ENCODE measurements around the gene DENND5A.
"Not testable (repeated sequence)": the region's sequence is repeated elsewhere in the genome, so short reads cannot be mapped to it uniquely, and the experiment has no call there.

DENND5A gene

GRCh38 chr11:9210224-9210921 is 54.8 kb downstream of the DENND5A start:
- DNase-seq: no peak

DNA sequence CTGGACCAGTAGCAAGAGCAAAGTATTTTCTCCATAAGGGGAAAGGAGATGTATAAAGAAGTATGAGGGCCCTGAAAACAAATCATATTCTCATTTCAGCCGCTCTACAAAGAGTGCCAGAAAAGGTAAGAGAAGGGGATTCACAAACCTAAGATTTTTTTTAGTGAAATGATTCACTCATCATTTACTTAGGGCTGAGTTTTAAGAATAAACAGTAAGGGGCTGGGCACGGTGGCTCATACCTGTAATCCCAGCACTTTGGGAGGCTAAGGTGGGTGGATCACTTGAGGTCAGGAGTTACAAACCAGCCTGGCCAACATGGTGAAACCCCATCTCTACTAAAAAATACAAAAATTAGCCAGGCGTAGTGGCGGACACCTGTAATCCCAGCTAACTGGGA is 55.5 kb downstream of the DENND5A start:
- not testable (repeated sequence) for DNase-seq

GRCh38 chr11:9208726-9209501 is 56.2 kb downstream of the DENND5A start:
- no peak for DNase-seq

DNA sequence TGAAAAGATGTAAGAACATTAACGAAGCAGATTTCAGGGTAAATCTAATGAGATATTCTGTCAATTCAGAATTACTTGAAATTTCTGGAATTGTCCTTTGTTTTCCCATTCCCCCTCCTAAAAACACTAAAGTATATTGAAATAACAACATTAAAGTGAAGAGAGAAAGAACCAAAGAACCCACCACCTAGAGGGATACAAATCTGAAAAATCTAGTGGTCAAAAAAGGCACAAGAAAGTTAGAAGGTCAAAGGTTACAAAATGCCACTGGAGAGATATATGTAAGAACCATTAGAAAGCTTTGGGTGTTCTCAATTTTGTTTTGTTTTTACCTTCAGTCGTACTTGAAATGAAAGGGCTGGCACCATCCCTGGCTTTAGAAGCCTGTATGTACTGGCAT is 57.9 kb downstream of the DENND5A start:
- DNase-seq: no peak

DNA sequence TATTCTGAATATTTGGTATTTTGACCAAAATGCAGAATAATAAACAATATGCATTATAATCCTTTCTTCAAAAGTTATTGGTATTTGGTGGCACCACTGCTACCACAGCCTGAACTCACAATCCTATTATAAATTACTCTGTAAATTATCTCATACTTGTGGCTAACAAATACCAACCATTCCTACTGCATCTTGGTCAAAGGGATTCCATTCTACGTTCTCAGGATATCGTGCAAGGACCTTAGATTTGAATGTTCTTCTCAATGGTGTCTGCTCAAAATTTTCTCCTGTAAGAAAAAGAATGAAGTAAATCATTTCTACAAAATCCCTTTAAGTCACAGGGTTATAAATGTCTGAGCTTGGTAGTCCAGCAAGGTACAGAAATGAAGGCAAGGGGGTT is 58.7 kb downstream of the DENND5A start:
- no peak for DNase-seq

GRCh38 chr11:9203691-9204311 is 61.3 kb downstream of the DENND5A start:
- DNase-seq: no peak

DNA sequence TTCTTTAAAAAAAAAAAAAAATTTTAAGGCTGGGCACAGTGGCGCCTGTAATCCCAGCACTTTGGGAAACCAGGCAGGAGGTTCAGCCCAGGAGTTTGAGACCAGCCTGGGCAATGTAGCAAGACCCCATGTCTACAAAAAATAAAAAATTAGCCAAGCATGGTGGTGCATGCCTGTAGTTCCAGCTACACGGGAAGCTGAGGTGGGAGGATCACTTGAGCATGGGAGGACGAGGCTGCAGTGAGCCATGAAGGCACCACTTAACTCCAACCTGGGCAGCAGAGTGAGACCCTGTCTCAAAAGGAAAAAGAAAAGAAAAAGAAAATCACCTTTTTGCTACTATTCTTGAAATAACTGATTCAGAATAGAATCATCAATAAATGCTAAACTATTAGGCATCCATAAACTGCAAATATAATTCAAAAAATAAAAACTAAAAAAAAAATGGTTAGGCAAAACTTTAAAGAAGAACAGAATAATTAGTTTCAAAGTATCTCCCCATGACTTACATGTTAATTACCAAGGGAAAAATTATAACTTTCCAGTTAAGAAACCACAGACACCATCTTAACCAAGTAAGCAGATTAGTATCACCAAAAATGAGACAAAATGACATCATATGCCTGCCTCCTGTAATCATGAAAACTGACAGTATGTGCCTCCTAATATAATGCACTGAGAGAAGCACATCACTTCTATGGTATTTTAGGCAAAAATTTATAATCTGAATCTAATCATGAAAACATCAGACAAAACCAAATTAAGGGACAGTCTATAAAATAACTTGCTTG is 63.6 kb downstream of the DENND5A start:
- DNase-seq: no peak

GRCh38 chr11:9200471-9200870 is 64.7 kb downstream of the DENND5A start:
- no peak for DNase-seq

GRCh38 chr11:9193316-9193715 is 71.8 kb downstream of the DENND5A start:
- no peak for DNase-seq

- DNase-seq: no peak
These were observed 72.6 kb downstream of the DENND5A start for GRCh38 chr11:9192561-9192960.

DNA sequence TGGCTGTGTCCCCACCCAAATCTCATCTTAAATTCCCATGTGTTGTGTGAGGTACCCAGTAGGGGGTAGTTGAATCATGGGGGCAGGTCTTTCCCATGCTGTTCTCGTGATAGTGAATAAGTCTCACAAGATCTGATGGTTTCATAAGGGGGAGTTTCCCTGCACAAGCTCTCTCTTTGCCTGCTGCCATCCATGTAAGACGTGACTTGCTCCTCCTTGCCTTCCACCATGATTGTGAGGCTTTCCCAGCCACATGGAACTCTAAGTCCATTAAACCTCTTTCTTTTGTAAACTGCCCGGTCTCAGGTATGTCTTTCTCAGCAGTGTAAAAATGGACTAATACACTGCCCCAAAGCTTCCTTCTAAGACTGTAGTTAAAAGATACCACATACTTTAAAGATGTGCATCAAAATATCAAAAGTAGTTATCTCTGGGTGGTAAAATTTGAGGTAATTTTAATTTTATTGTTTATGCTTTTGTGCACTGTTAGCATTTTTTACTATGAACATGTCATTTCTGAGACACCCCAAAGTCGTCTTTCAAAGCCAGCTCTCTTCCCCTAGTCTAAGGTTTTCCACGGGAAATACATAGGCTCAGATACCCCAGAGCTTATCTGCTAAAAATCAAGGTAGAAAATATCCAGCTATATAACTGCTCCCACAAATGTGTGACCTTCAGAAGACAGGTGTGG is 74.7 kb downstream of the DENND5A start:
- DNase-seq: not testable (repeated sequence)

DNA sequence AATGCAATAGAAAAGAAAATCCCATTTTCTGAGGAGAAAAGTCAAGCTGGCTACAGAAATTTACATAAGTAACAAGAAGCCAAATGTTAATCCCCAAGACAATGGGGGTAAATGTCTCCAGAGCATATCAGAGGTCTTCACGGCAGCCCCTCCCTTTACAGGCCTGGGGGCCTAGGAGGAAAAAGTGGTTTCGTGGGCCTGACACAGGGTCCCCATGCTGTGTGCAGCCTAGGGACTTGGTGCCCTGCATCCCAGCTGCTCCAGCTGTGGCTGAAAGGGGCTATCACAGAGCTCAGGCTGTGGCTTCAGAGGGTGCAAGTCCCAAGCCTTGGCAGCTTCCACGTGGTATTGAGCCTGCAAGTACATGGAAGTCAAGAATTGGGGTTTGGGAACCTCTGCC is 76.3 kb downstream of the DENND5A start:
- not testable (repeated sequence) for DNase-seq

GRCh38 chr11:9187616-9188015 is 77.5 kb downstream of the DENND5A start:
- DNase-seq: no peak

- no peak for DNase-seq
These were observed 80.6 kb downstream of the DENND5A start for GRCh38 chr11:9184516-9184915.

DNA sequence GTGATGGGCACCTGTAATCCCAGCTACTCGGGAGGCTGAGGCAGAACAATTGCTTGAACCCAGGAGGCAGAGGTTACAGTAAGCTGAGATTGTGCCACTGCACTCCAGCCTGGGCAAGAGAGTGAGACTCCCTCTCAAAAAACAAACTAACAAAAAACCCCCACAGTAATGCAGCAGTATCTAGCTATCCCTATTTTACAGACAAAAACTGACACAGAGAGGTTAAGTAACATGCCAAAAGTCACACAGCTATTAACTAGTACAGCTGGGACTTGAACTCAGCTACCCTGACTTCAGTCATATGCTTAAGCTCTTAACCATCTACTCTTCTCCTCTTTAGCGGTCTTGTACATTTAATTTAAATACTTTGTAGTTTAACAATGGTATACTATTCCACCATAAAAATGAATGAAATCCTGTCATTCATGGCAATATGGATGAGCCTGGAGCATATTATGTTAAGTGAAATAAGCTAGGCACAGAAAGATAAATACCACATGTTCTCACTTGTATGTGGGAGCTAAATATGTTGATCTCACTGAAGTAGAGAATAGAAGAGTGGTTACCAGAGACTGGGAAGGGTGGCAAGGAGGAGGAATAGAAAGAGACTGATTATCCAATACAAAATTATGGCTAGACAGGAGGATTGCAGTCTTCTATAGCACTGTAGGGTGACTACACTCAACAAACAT is 82.8 kb downstream of the DENND5A start:
- no peak for DNase-seq

DNA sequence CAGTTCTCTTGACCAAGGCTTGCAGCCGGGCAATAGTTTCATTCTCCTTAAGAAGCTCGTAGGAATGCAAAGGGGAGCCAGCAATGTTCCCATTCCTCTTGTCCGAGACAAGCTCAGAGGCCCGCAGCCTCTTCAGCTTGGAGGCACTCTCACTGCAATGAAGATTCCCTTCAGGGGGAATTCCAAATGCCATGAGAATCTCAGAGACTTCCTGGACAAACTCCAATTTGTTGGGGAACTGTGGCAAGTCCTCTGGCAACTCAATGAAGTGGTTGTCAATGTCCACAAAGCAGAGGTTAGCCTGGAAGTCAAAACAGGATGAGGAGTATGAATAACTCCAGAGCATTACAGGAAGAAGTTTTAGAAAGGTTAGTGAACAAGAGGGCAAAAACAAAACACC is 84.4 kb downstream of the DENND5A start:
- DNase-seq: no peak

DNA sequence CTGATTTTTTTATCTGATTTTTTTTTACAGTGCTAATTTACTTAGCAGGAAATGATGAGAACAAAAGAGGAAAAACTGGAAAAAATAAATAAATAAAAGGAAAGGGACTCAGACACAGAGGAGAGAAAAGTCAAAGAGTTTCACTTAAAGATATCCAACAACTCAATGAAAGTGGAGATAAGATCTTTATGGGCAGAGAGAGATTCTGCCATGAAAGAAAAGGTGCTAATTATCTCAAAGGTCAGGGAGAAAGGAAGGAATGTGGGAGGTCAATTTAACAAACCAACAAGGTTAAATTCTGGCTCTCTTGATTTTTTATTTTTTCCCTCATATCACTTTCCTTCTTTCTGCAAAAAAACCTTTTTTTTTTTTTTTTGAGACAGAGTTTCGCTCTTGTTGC is 86.0 kb downstream of the DENND5A start:
- DNase-seq: no peak

DNA sequence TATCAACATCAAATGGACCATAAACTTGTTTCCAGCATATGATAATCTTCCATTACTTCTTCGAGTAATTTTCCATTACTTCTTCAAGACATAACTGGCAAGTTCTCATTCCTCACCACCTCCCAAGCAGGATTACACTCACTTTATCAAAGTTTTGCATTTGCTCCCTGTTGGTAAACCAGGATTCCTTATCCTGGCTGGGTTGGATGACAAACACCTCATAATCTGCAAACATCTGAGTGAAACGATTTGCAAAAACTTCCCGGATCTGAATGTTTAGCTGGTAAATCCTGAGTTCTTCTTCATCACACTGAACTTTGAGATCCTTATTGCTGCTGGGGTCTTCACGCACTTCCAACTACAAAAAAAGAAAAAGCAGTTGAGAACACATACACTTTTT is 86.4 kb downstream of the DENND5A start:
- DNase-seq: no peak

DNA sequence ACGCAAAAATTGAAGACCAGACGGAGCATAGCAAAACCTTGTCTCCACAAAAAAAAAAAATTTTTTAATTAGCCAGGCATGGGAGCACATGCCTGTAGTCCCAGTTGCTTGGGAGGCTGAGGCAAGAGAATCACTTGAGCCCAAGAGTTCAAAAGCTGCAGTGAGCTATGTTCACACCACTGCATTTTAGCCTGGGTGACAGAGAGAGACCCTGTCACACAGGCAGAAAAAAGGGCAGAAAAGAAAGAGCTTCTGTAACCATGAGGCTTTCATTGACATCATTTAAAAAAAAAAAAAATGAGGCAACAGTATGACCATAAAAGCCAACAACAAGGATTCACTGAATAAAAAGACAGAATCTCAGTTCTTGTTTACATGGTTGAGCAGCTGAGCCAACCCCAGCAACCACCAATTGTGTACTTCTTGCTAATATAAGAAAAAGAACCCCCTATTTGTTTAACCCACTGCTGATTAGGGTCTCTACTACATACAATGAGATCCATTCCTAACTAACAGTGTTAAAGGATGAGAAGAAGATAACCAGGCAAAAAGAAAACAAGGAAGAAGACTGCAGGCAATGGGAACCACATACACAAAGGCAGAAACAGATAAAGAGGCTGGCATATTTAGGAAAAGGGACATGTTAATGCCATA is 87.6 kb downstream of the DENND5A start:
- no peak for DNase-seq

DNA sequence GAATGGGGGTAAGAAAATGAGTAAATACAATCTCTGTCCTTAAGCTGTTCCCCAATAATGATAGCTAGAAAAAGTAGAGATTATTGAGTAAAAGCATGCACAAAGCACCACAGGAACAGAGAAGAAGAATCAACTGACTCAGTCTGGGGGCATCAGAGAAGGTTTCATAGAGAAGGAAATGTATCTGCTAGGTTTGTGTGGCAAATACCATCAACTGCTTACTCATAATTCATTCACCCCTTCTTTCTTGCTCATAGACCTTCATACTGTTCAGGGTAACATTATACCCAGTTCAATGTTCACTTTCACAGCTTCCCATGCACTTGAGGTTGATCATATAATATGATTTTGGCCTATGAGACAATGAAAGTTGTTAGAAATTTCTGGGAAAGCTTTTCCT is 88.6 kb downstream of the DENND5A start:
- no peak for DNase-seq

- DNase-seq: no peak
These were observed 89.0 kb downstream of the DENND5A start for GRCh38 chr11:9176136-9176535.

DNA sequence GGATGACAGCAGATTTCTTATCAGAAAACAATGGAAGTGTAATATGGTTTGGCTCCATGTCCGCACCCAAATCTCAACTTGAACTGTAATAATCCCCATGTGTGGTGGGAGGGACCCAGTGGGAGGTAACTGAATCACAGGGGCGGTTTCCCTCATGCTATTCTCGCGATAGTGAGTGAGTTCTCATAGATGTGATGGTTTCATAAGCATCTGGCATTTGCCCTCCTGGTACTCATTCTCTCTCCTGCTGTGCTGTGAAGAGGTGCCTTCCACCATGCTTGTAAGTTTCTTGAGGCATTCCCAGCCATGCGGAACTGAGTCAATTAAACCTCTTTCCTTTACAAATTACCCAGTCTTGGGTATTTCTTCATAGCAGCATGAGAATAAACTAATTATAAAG is 92.8 kb downstream of the DENND5A start:
- no peak for DNase-seq

Measured in NCI-H1105 treated with DMSO at 0.1 percent for 48 hours (cell line).